Panc1 (cell line): ENCODE measurements around the gene ME2.
"Not testable (repeated sequence)": the region's sequence is repeated elsewhere in the genome, so short reads cannot be mapped to it uniquely, and the experiment has no call there.

Experiments
- POLR2AphosphoS5 ChIP-seq: IDR thresholded peaks from 2 replicates; pipeline ENCODE4 v1.6.1; 2012; ENCODE audit warnings: mild to moderate bottlenecking, low read depth, low read length, moderate library complexity
- SIN3A ChIP-seq: IDR thresholded peaks from 2 replicates; pipeline ENCODE4 v1.6.1; 2012; ENCODE audit warnings: low read depth, mild to moderate bottlenecking, low read length, moderate library complexity, borderline replicate concordance; ENCODE audit not compliant: insufficient read depth
- TCF7L2 ChIP-seq: IDR thresholded peaks from 2 replicates; pipeline ENCODE4 v1.6.1; 2011; ENCODE audit warnings: mild to moderate bottlenecking, low read depth, low read length, inconsistent platforms
- TF ChIP-seq, protein P1 (sequence below): fragments of 450-650 bp; IDR thresholded peaks from 2 replicates; pipeline ENCODE4 v1.5.1; 2017; ENCODE audit warnings: mild to moderate bottlenecking
- TF ChIP-seq, protein P2 (sequence below), 2 experiments: IDR thresholded peaks; 2 replicates each; pipeline ENCODE4 v1.6.1; 2011 to 2012; ENCODE audit warnings: low read depth in 2 of 2, control low read depth in 1 of 2, low read length in 1 of 2, mild to moderate bottlenecking in 1 of 2, moderate library complexity in 1 of 2; ENCODE audit not compliant: insufficient read depth in 1 of 2

GRCh38 chr18:50857166-50857565 is 21.8 kb upstream of the ME2 start:
- TF ChIP-seq, protein P1, sequence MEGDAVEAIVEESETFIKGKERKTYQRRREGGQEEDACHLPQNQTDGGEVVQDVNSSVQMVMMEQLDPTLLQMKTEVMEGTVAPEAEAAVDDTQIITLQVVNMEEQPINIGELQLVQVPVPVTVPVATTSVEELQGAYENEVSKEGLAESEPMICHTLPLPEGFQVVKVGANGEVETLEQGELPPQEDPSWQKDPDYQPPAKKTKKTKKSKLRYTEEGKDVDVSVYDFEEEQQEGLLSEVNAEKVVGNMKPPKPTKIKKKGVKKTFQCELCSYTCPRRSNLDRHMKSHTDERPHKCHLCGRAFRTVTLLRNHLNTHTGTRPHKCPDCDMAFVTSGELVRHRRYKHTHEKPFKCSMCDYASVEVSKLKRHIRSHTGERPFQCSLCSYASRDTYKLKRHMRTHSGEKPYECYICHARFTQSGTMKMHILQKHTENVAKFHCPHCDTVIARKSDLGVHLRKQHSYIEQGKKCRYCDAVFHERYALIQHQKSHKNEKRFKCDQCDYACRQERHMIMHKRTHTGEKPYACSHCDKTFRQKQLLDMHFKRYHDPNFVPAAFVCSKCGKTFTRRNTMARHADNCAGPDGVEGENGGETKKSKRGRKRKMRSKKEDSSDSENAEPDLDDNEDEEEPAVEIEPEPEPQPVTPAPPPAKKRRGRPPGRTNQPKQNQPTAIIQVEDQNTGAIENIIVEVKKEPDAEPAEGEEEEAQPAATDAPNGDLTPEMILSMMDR = not testable (repeated sequence)
- TF ChIP-seq, protein P2, sequence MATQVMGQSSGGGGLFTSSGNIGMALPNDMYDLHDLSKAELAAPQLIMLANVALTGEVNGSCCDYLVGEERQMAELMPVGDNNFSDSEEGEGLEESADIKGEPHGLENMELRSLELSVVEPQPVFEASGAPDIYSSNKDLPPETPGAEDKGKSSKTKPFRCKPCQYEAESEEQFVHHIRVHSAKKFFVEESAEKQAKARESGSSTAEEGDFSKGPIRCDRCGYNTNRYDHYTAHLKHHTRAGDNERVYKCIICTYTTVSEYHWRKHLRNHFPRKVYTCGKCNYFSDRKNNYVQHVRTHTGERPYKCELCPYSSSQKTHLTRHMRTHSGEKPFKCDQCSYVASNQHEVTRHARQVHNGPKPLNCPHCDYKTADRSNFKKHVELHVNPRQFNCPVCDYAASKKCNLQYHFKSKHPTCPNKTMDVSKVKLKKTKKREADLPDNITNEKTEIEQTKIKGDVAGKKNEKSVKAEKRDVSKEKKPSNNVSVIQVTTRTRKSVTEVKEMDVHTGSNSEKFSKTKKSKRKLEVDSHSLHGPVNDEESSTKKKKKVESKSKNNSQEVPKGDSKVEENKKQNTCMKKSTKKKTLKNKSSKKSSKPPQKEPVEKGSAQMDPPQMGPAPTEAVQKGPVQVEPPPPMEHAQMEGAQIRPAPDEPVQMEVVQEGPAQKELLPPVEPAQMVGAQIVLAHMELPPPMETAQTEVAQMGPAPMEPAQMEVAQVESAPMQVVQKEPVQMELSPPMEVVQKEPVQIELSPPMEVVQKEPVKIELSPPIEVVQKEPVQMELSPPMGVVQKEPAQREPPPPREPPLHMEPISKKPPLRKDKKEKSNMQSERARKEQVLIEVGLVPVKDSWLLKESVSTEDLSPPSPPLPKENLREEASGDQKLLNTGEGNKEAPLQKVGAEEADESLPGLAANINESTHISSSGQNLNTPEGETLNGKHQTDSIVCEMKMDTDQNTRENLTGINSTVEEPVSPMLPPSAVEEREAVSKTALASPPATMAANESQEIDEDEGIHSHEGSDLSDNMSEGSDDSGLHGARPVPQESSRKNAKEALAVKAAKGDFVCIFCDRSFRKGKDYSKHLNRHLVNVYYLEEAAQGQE (IDR thresholded peaks at IDR 0.05; ENCODE audit: insufficient read depth in 1 of 2, low read depth in 2 of 2, low read length in 1 of 2) = not testable (repeated sequence)
- TF ChIP-seq POLR2AphosphoS5, SIN3A, TCF7L2: not testable (repeated sequence)
